Thymus (tissue), 11 donors: Measurements from ENCODE around the gene PCARE. TPM values are rescaled to one million over a fixed set of nuclear protein-coding genes. Genes with fewer than 3 reads are reported as not detected.
A peak's percentile ranks its signal among the peaks of the same experiment; 100 is the strongest.

Source experiments
- DNase-seq, 9 donors: peaks; one replicate each; pipeline ENCODE4 v3.0.0-alpha.2; 2013; ENCODE audit warnings: low spot score in 9 of 9, low read depth in 6 of 9, missing footprints in 1 of 9
- H3K27ac ChIP-seq, 2 donors: one replicate each; pipeline ENCODE4 v1.5.1; 2013; ENCODE audit warnings: control low read depth in 1 of 2, low read depth in 1 of 2, low read length in 1 of 2, mild to moderate bottlenecking in 1 of 2, moderate library complexity in 1 of 2
- H3K27me3 ChIP-seq, 2 donors: one replicate each; pipeline ENCODE4 v1.5.1; 2013; ENCODE audit warnings: low read length in 1 of 2; ENCODE audit not compliant: control insufficient read depth in 2 of 2, insufficient read depth in 1 of 2
- H3K36me3 ChIP-seq, 2 donors: one replicate each; pipeline ENCODE4 v1.5.1; 2013; ENCODE audit warnings: low read length in 1 of 2, mild to moderate bottlenecking in 1 of 2, moderate library complexity in 1 of 2; ENCODE audit not compliant: control insufficient read depth in 2 of 2, insufficient read depth in 2 of 2
- H3K4me1 ChIP-seq, 2 donors: one replicate each; pipeline ENCODE4 v1.5.1; 2013; ENCODE audit warnings: low read length in 2 of 2; ENCODE audit not compliant: control insufficient read depth in 2 of 2, insufficient read depth in 2 of 2
- H3K4me3 ChIP-seq, 2 donors: one replicate each; pipeline ENCODE4 v1.5.1; 2013; ENCODE audit warnings: low read length in 2 of 2, control low read depth in 1 of 2, mild to moderate bottlenecking in 1 of 2
- H3K9me3 ChIP-seq, 2 donors: one replicate each; pipeline ENCODE4 v1.5.1; 2013; ENCODE audit warnings: low read length in 1 of 2, mild to moderate bottlenecking in 1 of 2; ENCODE audit not compliant: control insufficient read depth in 2 of 2, insufficient read depth in 1 of 2
- WGBS: extraction: QIAGEN DNeasy Blood & Tissue Kit; methylation state at CpG from one replicate; pipeline ENCODE4 v1.1.7; 2013; 5-methylcytosine and 5-hydroxymethylcytosine counted together
- polyA plus RNA-seq: library from polyadenylated mRNA; stranded (reverse); fragments of 200-250 nt; gene quantifications from one replicate; pipeline ENCODE4 v1.2.3, GENCODE V29; 2013
- total RNA-seq: library from RNA; stranded (reverse); fragments of 120-200 nt; gene quantifications from one replicate; pipeline ENCODE4 v1.2.4, GENCODE V29; 2013
- donor health status: healthy.

Gene PCARE
- total and polyA plus RNA-seq, 2 donors, result 0.02 to 0.09 TPM

DNA sequence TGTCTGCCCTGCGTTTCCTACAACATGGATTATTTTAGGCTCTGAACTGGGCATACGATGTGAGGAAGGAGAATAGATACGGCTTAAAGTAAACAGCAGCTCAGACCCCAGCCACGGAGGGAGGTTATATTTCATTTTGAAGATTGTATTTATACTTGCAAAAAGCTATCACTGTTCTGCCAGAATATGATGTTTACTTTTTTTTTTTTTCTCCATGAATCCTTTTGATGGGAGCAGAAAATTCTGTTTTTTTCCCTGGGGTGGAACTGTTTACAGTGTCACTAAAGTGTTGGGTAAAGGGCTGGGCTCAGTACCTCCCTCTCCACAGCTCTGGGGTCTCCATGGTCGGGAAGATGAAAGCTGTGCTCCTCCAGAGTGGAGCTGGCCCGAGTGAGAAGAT, 13.1 kb downstream of the PCARE start:
- 96% methylated on average over 6 of the region's 6 CpGs for WGBS

DNA sequence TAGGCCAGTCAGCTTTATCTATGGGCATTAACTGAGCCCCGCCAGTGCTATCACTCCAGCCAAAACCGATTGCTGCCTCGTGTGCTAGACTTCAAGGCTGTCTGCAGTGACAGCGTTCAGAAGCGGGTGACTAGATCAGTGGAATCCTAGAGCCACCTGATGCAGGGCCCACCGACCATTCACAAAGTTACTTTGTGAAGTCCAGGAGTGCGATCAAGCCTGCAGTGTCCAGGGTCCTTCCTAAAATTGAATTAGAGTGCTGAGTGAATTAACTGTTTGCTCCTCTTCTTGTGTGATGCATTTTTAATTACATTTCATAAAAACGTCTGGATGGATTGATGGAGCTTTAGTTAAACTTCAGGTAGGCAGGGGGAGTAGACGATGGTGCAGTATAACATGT, 13.9 kb downstream of the PCARE start:
- DNase-seq, result no peak
- no peak overlapping the region for H3K4me3 ChIP-seq
- peaks cover 11 to 17% of the 10 kb centered on the region in 2 donors for H3K4me1 ChIP-seq
- H3K36me3 ChIP-seq, result no peaks in the 10 kb centered on the region
- 90% methylated on average over 9 of the region's 9 CpGs for WGBS
- no peaks in the 10 kb centered on the region for H3K27me3 ChIP-seq
- H3K27ac ChIP-seq, result no peak overlapping the region
- H3K9me3 ChIP-seq, result no peaks in the 10 kb centered on the region

More for the DNA sequence above, 13.1 kb downstream of the PCARE start:
- Histone ChIP-seq H3K4me3 (no peak overlapping the region), H3K4me1 (peaks cover 11 to 17% of the 10 kb centered on the region in 2 donors), H3K36me3 (no peaks in the 10 kb centered on the region), H3K9me3 (no peaks in the 10 kb centered on the region), H3K27me3 (no peaks in the 10 kb centered on the region), H3K27ac (no peak overlapping the region)
- DNase-seq, result no peak

DNA sequence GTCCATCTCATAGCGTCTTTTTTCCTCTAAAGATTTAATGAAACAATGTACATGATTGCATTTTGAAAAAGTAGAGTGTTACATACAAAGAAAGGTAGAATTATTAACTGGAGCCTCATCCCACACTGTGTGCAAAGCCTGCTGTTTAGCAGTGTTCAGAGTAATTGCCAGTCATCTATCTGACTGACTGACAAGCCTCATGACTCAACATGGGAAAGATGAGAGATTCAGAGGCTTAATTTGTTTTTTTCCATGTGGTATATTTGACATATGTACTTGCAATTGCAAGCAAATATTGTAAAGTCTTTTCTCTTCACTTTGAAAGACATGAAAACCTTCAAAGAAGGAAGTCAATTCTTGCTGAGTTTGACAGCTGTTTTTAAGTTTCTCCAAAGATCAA, 14.7 kb downstream of the PCARE start:
- 99% methylated on average over 1 of the region's 1 CpG for WGBS
- Histone ChIP-seq H3K4me3 (no peak overlapping the region), H3K27me3 (no peaks in the 10 kb centered on the region)

DNA sequence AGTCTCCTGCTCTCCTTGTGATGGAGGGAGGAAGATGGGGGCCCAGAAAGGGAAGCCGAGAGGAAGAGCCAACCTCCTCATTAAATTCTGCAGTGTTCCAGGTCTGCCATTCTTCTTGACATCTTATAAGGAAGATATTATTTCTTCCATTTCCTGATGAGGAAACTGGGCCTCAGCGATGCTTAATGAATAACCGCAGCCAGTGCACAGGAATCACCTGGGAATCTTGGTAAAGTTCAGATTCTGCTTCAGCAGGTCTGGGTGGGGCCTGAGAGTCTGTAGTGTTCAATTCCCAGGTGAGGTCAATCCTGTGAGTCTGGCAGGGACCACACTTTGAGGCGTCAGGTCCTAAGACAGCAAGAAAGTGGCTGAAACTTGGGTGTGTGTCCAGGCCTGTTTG, 17.3 kb downstream of the PCARE start:
- Histone ChIP-seq H3K4me3 (no peak overlapping the region), H3K4me1 (peaks cover 11 to 16% of the 10 kb centered on the region in 2 donors), H3K9me3 (no peaks in the 10 kb centered on the region), H3K27ac (no peak overlapping the region), H3K36me3 (no peaks in the 10 kb centered on the region), H3K27me3 (no peaks in the 10 kb centered on the region)
- no peak for DNase-seq
- 97% methylated on average over 4 of the region's 4 CpGs for WGBS

More for the DNA sequence above, 14.7 kb downstream of the PCARE start:
- DNase-seq, result peak in 1 of 9 donors; percentile 57
- peaks cover 11 to 17% of the 10 kb centered on the region in 2 donors for H3K4me1 ChIP-seq
- H3K9me3 ChIP-seq, result no peaks in the 10 kb centered on the region
- H3K36me3 ChIP-seq, result no peaks in the 10 kb centered on the region
- no peak overlapping the region for H3K27ac ChIP-seq

DNA sequence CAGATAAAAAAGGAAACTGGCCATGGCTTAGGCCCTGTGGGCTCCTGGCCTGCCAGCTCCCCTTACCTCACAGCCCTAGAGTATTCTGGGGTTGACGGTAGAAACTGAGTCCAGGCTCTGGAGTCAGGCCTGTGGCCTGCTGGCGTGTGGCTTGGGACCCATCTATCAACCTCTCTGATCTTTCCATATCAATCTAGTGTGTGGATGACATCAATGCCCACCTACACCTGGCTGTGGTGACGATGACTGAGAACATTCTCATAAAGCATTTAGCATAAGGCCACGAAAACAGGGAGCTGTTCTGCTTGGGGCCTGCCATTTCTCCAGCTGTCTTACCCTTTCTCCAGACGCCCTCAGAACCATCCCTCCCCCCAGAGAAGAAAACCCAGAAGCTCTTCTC, 17.9 kb downstream of the PCARE start:
- 89% methylated on average over 5 of the region's 5 CpGs for WGBS
- H3K4me1 ChIP-seq, result peaks cover 11 to 16% of the 10 kb centered on the region in 2 donors
- no peaks in the 10 kb centered on the region for H3K36me3 ChIP-seq
- DNase-seq, result no peak
- no peaks in the 10 kb centered on the region for H3K27me3 ChIP-seq
- no peaks in the 10 kb centered on the region for H3K9me3 ChIP-seq
- H3K4me3 ChIP-seq, result no peak overlapping the region
- no peak overlapping the region for H3K27ac ChIP-seq

DNA sequence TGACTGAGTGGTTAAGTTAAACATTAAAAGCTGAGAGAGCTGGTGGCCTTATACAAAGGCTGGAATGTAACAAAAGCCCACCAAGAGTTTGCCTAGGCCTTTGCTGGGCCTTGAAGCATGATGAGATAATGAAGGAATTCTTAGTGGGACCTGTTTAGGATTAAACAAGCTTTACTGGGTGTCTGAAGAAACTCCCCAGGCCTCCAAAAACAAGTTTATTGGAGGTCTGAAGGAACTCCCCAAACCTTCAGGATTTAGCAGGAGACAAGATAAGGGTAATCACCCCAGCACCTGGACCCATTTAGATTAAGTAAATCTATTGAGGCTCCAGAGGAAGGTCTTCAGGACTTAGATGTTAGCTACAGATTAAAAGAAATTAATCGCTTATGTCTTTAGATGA, 18.7 kb downstream of the PCARE start:
- Histone ChIP-seq H3K9me3 (no peaks in the 10 kb centered on the region), H3K27ac (no peak overlapping the region), H3K36me3 (no peaks in the 10 kb centered on the region), H3K27me3 (no peaks in the 10 kb centered on the region), H3K4me3 (no peak overlapping the region), H3K4me1 (peaks cover 14 to 23% of the 10 kb centered on the region in 2 donors)
- WGBS, result 97% methylated on average over 1 of the region's 1 CpG
- no peak for DNase-seq

DNA sequence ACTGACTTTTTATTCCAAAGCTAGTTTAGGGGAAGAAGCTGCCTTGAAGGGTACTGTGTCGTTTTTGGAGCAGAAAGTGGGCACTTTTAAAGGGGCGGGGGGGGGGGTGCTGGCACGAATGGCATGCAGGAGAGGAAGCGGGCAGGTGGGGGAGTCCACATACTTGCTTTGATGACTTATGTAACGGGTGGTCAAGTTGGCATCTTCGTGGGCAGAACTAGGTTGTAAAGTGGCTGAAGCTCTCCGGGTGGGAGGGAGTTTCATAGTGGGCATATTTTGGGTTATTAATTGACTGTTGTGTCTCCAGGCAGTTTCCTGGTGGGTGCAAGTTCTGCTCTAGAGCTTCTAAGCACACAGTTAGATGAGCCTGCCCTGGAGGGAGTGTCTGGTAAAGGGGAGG, 19.9 kb downstream of the PCARE start:
- no peak overlapping the region for H3K4me3 ChIP-seq
- H3K36me3 ChIP-seq, result no peaks in the 10 kb centered on the region
- H3K27ac ChIP-seq, result no peak overlapping the region
- H3K27me3 ChIP-seq, result no peaks in the 10 kb centered on the region
- 90% methylated on average over 7 of the region's 7 CpGs for WGBS
- DNase-seq, result no peak
- no peaks in the 10 kb centered on the region for H3K9me3 ChIP-seq
- H3K4me1 ChIP-seq, result peaks cover 9 to 20% of the 10 kb centered on the region in 2 donors

DNA sequence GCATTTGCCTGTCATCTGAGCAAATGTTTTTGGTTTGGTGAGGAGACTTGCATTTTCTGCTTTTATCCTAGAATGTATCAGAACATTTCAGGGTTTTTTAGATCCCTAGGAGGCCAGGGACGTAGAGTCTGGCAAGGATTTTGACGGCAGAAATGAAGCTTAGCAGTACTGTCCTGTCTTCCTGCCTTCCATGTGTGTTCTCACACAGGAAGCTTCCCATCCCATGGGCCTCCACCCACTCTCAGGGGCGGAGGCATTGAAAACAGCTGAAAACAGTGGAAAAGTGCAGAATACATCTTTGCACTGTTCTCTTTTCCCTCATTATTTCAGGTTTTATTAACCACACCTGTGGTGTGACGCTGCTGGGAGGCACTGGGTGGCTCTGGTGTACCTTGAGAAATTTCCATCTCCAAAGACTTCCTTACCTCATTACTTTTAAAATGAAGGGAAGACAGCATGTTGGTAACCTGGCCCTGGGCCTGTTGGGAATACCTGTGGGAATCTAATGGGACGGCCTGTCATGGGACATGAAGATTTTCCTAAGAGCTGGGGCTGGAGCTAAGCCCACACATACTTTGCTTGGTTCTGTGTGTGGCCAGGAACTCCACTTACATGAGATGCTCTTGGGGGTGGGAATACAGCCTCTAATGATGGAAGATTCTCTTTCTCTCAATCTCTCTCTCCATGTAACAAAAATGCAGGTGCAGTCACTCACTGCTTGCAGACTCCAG, 20.5 kb downstream of the PCARE start:
- Histone ChIP-seq H3K9me3 (no peaks in the 10 kb centered on the region), H3K27ac (no peak overlapping the region), H3K36me3 (no peaks in the 10 kb centered on the region), H3K4me3 (no peak overlapping the region), H3K27me3 (no peaks in the 10 kb centered on the region), H3K4me1 (peaks cover 6 to 18% of the 10 kb centered on the region in 2 donors)
- 96% methylated on average over 5 of the region's 5 CpGs for WGBS
- no peak for DNase-seq

DNA sequence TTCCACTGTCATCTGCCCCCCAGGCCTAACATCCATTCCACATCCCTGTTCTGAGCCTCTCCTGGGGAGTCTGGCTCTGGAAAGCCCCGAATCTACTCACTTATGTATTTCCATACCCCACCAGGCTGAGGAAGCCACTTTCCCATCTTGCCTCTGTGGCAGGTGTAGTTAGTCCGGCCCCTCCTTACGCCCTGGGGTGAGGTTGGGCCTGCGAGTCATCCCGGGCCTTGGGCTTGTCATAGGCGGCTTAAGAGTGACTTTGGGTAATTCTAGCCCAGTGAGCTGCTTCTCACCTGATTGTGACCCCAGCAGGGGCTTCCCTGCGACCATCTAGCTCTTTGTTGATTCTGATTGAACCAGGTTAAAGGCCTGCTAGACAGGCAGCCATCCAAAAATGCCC, 21.1 kb downstream of the PCARE start:
- H3K36me3 ChIP-seq, result no peaks in the 10 kb centered on the region
- H3K27me3 ChIP-seq, result no peaks in the 10 kb centered on the region
- no peaks in the 10 kb centered on the region for H3K9me3 ChIP-seq
- peaks cover 6 to 18% of the 10 kb centered on the region in 2 donors for H3K4me1 ChIP-seq
- DNase-seq, result no peak
- 88% methylated on average over 7 of the region's 7 CpGs for WGBS
- H3K27ac ChIP-seq, result no peak overlapping the region
- no peak overlapping the region for H3K4me3 ChIP-seq
